ENCODE measurements around the gene TRMT112.

The TRMT112 gene

GRCh38 chr11:64317325-64317960 lies at the start of gene TRMT112:
Gene TRMT112, minus strand, starts transcription at chr11:64317559. Its CDS starts 33 bp downstream, at chr11:64317526.
- DNase-seq = peak; percentile 98

DNA sequence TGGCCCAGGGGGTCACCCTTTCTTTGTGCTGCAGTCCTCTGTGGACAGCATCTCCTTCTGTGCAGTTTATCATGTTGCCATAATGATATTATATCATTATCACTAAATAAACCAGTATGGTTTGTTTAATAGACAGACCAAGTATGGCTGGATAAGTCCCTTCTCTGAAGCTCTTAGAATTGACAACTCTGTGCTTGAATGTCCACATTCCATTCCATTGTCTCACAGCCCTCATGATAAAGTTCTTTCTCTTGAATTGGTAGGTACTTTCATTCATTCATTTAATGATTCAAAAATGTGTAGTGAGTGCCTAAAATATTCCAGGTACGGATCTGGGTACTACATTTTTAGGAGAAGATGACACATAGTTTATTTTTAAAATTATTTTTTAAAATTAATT lies 49.4 kb upstream of the TRMT112 start:
- DNase-seq = no peak

DNA sequence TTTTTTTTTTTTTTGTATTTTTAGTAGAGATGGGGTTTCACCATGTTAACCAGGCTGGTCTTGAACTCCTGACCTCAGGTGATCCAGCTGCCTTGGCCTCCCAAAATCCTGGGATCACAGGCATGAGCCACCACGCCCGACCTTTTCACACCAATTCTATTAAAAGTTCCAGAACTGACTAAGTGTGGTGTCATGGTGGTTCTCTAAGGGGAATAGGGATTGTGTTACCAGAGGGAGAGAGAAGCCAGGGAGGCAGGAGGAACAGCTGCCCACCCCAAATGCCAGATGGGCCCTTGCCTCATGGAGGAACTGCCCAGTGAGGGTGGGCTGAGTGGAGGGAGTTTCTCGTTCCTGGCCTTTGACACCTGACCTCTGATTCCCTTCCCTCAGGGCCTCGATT lies 47.6 kb upstream of the TRMT112 start:
- DNase-seq = no peak

GRCh38 chr11:64364435-64364834 lies 47.1 kb upstream of the TRMT112 start:
- no peak for DNase-seq

DNA sequence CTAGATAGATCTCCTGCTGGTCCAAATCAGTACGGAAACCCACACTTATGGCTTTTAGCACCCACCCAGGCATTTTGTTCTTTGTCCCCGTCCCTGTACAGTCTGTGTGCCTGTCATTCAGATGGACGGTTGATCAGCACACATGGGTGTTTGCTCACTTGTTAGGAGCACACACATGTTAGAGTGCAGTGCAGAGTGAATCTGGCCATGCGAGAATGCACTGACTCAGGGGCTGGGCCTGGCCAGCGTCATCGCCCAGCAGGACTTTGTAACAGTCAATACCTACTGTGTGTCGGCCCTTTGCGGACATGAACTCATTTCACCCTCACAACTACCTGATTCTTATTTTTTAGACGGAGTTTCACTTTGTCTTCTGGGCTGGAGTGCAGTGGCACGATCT lies 45.0 kb upstream of the TRMT112 start:
- DNase-seq = no peak

DNA sequence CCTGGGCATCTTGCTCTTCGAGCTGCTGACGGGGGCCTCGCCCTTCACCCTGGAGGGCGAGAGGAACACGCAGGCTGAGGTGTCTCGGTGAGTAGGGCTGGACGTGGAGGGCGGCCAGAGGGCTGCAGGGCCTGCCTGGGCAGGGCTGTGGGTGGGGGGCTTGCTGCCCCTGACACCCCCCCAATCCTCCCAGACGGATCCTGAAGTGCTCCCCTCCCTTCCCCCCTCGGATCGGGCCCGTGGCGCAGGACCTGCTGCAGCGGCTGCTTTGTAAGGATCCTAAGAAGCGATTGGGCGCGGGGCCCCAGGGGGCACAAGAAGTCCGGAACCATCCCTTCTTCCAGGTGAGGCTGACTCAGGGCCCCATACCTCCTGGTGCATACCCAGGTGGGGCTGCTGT lies 44.3 kb upstream of the TRMT112 start:
- DNase-seq = no peak

DNA sequence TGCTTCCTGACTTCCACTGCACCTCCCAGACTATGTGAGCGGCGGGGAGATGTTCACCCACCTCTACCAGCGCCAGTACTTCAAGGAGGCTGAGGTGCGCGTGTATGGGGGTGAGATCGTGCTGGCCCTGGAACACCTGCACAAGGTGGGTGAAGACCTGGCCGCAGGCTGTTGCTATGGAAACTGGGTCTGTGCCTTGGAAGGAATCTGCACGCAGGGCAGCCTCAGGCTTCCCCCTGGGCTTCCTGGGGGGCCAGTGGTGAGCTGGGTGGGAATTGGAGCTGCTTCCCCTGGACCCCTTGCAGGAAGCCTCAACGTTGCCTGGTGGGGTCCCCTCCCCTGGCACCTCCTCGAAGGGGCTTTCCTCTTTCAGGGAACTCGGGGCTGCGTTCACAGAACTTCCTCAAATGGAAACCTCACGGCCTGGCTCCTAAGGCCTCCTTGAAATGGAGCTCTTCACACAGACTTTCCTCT lies 43.1 kb upstream of the TRMT112 start:
- DNase-seq = no peak

DNA sequence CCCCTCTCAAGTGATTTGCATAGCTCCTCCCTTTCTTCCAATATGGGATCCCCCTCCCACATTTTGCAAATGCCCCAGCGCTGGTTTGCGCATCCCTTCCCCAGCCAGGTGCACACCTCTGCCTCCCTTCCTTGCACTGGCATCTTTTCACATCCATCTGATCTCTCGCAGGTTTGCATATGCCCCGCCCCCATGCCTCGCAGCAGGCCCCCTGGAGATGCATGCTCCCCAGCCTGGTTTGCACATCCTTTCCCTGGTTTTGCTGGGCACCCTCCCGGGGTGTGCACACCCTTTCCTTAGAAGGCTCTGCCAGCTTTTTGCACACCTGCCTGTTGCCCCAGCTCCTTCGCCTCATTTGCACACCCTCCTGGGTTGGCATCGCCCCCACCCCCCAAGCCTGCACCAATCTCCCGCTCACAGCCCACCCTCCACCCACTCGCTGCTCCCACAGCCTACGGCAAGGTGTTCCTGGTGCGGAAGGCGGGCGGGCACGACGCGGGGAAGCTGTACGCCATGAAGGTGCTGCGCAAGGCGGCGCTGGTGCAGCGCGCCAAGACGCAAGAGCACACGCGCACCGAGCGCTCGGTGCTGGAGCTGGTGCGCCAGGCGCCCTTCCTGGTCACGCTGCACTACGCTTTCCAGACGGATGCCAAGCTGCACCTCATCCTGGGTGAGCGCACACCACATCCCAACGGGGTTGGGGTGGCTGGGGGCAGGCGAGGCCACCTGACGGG lies 42.5 kb upstream of the TRMT112 start:
- DNase-seq = peak; percentile 54

GRCh38 chr11:64358907-64359711 lies 41.8 kb upstream of the TRMT112 start, which contains the start of gene RPS6KA4:
Gene RPS6KA4, plus strand, starts transcription at chr11:64359162. Its CDS starts 74 bp downstream, at chr11:64359236.
- DNase-seq = peak; percentile 75

DNA sequence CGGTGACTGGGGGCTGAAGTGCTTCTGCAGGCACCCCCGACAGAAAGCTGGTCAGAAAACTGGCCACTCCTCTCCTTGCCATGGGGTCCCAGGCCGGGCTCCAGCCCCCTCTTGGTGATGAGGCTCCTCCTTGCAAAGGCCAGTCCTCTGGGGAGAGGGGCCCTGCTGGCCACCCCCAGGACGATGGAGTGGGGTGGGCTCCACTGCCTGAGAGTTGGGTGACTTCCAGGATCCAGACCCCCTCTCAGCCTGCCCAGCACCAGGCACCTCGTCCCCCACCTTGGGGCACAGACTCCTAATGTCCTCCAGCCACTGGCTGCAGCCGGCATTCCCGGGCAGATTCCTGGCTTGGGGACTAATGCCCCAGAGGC lies 41.2 kb upstream of the TRMT112 start:
- no peak for DNase-seq

DNA sequence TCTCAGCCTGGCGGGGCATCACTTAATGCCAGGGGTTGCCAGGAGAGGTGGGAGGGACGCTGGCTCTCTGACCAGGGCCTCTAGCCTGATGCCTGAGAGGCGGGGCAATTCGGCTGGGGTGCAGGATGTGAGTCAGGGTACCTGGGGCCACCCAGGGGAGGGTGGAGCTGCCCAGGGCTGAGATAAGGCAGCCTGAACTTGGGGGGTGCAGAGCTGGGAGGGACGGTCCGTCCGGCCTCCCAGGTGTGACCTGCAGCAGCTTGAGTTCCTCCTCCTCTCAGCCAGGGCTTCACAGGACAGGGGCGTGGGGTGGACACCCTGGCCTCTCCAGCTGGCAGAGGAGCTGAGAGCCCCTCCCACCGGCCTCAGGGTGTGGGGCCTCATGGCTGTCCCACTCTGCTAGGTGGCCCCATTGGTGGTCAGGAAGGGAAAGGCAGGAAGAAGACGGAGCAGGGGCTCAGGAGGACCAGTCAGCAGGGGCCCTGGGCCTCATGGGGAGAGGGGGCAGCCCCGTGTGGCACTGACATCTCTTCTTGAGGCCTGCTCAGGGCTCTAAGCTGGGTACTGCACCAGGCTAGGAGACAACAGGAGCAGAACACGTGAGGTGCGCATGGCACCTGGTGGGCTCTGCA lies 40.7 kb upstream of the TRMT112 start:
- peak; percentile 74 for DNase-seq

DNA sequence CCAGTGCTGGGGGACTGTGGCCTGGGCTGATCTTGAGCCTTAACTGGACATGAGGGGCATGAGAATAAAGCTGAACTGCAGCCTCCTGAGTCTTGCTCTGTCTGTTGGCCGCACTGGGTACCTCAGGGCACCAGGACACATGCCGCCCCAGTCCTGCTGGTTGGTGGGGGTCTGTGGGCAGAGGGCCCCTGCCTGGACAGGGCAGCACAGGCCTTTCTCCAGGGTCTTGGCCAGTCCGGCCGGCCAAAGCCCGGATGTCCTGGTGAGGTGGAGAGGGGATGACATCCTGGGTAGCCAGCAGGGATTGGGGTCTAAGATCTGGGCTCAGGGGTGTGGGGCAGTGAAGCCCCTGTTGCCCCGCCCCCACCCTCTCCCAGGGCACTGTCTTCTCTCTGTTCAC lies 40.1 kb upstream of the TRMT112 start:
- DNase-seq = no peak

DNA sequence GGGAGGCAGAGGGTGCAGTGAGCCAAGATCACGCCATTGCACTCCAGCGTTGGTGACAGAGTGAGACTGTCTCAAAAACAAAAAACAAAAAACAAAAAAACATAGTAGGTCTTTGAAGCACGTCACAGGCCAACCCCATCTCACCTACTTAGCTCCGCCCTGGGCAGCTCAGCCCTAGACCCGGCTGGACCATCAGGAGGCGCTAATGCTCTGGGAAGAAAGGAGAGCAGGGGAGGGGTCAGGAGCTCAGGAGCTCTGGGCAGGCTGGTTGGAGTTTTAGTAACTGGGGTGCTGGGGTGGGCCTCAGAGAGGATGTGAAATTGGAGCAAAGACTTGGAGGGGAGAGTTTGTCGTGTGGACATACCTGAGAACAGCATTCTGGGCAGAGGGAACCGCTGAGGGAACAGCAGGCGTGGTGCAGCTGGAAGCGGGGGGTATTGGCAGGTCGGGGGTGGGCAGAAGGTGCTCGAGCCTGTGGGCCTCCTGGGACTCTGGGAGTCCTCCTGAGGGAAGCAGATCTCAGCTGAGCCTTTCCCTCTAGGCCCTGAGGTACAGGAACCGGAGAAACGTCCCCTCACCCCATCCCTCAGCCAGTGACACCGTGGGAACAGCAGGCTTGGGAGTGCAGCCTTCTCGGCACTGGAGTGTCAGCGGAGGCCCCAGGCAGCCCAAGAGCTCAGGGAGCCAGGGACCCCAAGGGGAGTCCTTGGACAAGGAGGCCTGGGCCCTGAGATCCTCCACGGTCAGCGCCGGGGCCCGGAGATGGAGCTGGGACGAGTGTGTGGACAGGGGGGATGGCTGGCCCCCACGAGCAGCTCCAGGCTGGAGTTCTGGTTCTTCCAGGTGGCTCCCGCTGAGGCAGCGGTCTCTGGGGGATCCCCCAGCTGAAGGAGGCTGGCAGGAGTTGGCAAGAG lies 39.4 kb upstream of the TRMT112 start:
- DNase-seq = peak; percentile 55

GRCh38 chr11:64355078-64355940 lies 38.0 kb upstream of the TRMT112 start:
- DNase-seq = peak; percentile 61

- DNase-seq = no peak
Measured at GRCh38 chr11:64353715-64354506, 36.6 kb upstream of the TRMT112 start.

DNA sequence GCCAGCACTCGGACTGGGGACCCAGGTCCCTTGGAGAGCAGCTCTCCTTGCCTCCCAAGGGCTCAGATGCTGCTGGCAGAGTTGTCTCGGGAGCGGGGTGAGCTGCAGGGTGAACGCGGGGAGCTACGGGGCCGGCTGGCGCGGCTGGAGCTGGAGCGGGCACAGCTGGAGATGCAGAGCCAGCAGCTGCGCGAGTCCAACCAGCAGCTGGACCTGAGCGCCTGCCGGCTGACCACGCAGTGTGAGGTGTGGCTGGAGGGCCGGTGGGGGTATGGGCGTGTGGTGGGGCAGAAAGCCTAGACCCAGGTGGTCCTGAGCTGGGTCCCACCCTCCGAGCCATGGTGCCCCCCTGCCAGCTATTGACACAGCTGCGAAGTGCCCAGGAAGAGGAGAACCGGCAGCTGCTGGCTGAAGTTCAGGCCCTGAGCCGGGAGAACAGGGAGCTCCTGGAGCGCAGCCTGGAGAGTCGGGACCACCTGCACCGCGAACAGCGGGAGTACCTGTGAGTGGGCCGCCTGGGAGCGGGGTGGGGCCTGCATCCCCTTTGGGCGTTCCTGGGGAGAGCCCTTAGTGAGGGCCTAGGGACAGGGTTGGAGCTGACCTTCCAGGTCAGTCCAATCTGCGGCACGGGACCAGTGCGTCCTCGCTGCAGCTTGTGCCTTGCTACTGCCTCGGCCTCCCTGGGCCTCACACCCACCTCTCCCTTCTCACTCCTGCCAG lies 35.8 kb upstream of the TRMT112 start:
- DNase-seq = no peak

DNA sequence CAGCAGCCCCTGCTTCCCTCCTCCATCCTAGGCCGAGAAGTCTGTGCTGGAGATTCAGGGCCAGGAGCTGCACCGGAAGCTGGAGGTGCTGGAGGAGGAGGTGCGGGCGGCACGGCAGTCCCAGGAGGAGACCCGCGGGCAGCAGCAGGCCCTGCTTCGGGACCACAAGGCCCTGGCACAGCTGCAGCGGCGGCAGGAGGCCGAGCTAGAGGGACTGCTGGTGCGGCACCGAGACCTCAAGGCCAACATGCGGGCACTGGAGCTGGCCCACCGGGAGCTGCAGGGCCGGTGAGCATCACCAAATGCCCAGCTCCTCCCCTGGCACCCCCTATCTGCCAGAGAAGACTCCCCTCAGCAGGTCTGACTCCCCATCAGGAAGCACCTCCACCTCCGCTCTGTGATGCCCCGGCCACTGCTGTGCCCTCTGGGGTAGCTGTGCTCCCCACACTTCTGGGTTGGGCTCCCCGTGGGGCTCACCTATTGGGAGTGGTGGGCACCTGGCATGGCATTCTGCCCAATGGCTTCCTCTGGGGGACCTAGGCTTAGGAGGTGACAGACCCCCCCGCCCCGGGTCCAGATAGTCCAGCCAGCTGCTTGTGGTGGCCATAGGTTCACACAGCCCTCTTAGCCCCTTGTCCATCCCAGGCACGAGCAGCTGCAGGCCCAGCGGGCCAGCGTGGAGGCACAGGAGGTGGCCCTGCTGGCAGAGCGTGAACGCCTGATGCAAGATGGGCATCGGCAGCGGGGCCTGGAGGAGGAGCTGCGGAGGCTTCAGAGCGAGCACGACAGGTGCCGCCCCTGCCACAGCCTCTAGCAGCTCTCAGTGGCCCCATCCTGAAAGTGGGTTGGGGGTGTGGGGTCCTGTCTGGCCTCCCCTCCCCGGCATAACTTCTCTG lies 35.0 kb upstream of the TRMT112 start:
- no peak for DNase-seq

- DNase-seq = no peak
Measured at GRCh38 chr11:64351136-64351631, 33.8 kb upstream of the TRMT112 start.
